AG04450 (cell line): ENCODE results near the gene KCNN3. TPM values are rescaled to one million over a fixed set of nuclear protein-coding genes. Genes with fewer than 3 reads are reported as not detected.

Experiments used
- CTCF ChIA-PET: fragments of 300-600, 350-600 bp; formaldehyde crosslinking; extraction: SDS; loops from one replicate; lab custom pipeline; 2022; ENCODE audit warnings: antibody characterized with exemption, inconsistent platforms; lab: Charles Lee
- POLR2A ChIA-PET: fragments of 350-600 bp; formaldehyde crosslinking; extraction: SDS; loops from one replicate; lab custom pipeline; 2021; ENCODE audit warnings: antibody characterized with exemption, inconsistent platforms; lab: Yijun Ruan, JAX
- DNase-seq: peaks from one replicate; pipeline ENCODE4 v3.0.0-alpha.2; 2011; ENCODE audit warnings: low read depth, low spot score
- H3K27ac ChIP-seq: one replicate; pipeline ENCODE4 v1.5.1; 2012; ENCODE audit warnings: low read depth, low read length, control low read depth
- H3K27me3 ChIP-seq: one replicate; pipeline ENCODE4 v1.6.0; 2012; ENCODE audit warnings: low read length; ENCODE audit not compliant: control insufficient read depth, insufficient read depth
- H3K4me3 ChIP-seq: 2 replicates; pipeline ENCODE4 v1.5.1; 2011; ENCODE audit warnings: mild to moderate bottlenecking, low read depth, low read length, control low read depth
- H3K9me3 ChIP-seq: 2 replicates; pipeline ENCODE4 v1.5.1; 2012; ENCODE audit warnings: low read length; ENCODE audit not compliant: control insufficient read depth, insufficient read depth
- CTCF ChIP-seq: IDR thresholded peaks from 2 replicates; pipeline ENCODE4 v1.5.1; 2011; ENCODE audit warnings: low read depth, low read length, control low read depth, inconsistent platforms
- polyA plus RNA-seq: library from polyadenylated mRNA; depleted of rRNA; stranded (reverse); fragments of >200 nt; gene quantifications from 2 replicates; pipeline ENCODE4 v1.2.3, GENCODE V29; 2011

KCNN3 gene
- polyA plus RNA-seq, 1 experiment: 0.09 TPM

- Histone ChIP-seq H3K9me3 (no peaks in the 10 kb centered on the region), H3K27ac (no peak overlapping the region), H3K27me3 (peaks cover 61% of the 10 kb centered on the region), H3K4me3 (no peak overlapping the region)
- ChIA-PET CTCF (interaction anchor here (0.9 to 3.1 kb wide), 5 partner anchors 56 to 402 kb away, joined by 3 to 22 read pairs (median 6); partner anchors contain the start of gene PMVK), POLR2A (no interaction called here)
- TF ChIP-seq CTCF: no peak
- DNase-seq: no peak
Observed at GRCh38 chr1:154880671-154881070, 10.6 kb upstream of the KCNN3 start.

- no peak overlapping the region for H3K27ac ChIP-seq
- POLR2A ChIA-PET: interaction anchor here (0.6 to 1.8 kb wide), 3 partner anchors 209 to 397 kb away, joined by 4 to 7 read pairs (median 5); no protein-coding TSS in a partner anchor
- H3K27me3 ChIP-seq: peaks cover 57% of the 10 kb centered on the region
- no peak for TF ChIP-seq CTCF
- CTCF ChIA-PET: interaction anchor here (0.6 to 3.9 kb wide), 18 partner anchors 10 to 634 kb away, joined by 3 to 33 read pairs (median 5); partner anchors contain the start of gene KCNN3
- no peaks in the 10 kb centered on the region for H3K9me3 ChIP-seq
- DNase-seq: no peak
- H3K4me3 ChIP-seq: no peak overlapping the region
Observed at GRCh38 chr1:154879038-154879421, 8.9 kb upstream of the KCNN3 start.

GRCh38 chr1:154878371-154879037, 8.4 kb upstream of the KCNN3 start:
- Histone ChIP-seq H3K9me3 (no peaks in the 10 kb centered on the region), H3K4me3 (no peak overlapping the region), H3K27me3 (peaks cover 59% of the 10 kb centered on the region), H3K27ac (no peak overlapping the region)
- CTCF ChIA-PET: interaction anchor here (0.6 to 3.9 kb wide), 17 partner anchors 9 to 398 kb away, joined by 3 to 33 read pairs (median 5); partner anchors contain the start of gene KCNN3
- POLR2A ChIA-PET: interaction anchor here (0.6 to 1.8 kb wide), 4 partner anchors 118 to 396 kb away, joined by 3 to 7 read pairs (median 4); no protein-coding TSS in a partner anchor
- TF ChIP-seq CTCF: peak; percentile 84
- DNase-seq: peak; percentile 30

GRCh38 chr1:154877370-154877974, 7.4 kb upstream of the KCNN3 start:
- Histone ChIP-seq H3K4me3 (no peak overlapping the region), H3K27me3 (peaks cover 58% of the 10 kb centered on the region), H3K27ac (no peak overlapping the region), H3K9me3 (no peaks in the 10 kb centered on the region)
- no peak for TF ChIP-seq CTCF
- DNase-seq: no peak
- ChIA-PET POLR2A (interaction anchor here (0.6 to 1.8 kb wide), 2 partner anchors 153 to 318 kb away, joined by 3 to 7 read pairs; no protein-coding TSS in a partner anchor), CTCF (interaction anchor here (0.9 to 3.9 kb wide), 6 partner anchors 8 to 397 kb away, joined by 3 to 33 read pairs (median 13); partner anchors contain the start of gene KCNN3)
